Activated naive CD4-positive, alpha-beta T cell treated with anti-CD3 and anti-CD28 coated beads, Interleukin-2, amount 50 U/mL, for 24 hours (primary cell): ENCODE measurements around the gene SYDE2.
"Not testable (repeated sequence)": the region's sequence is repeated elsewhere in the genome, so short reads cannot be mapped to it uniquely, and the experiment has no call there.

ENCODE experiments used
- H3K27ac Mint-ChIP-seq: one replicate; pipeline ENCODE4 v1.8.0; 2021; ENCODE audit warnings: mild to moderate bottlenecking, mixed read lengths
- H3K27me3 Mint-ChIP-seq: one replicate; pipeline ENCODE4 v1.8.0; 2021; ENCODE audit warnings: mixed read lengths
- H3K36me3 Mint-ChIP-seq: one replicate; pipeline ENCODE4 v1.8.0; 2021; ENCODE audit warnings: mixed read lengths
- H3K4me1 Mint-ChIP-seq: one replicate; pipeline ENCODE4 v1.8.0; 2021; ENCODE audit warnings: mixed read lengths
- H3K4me3 Mint-ChIP-seq: one replicate; pipeline ENCODE4 v1.8.0; 2021; ENCODE audit warnings: mild to moderate bottlenecking, mixed read lengths
- H3K9me3 Mint-ChIP-seq: one replicate; pipeline ENCODE4 v1.8.0; 2021; ENCODE audit warnings: mixed read lengths

SYDE2 gene

DNA sequence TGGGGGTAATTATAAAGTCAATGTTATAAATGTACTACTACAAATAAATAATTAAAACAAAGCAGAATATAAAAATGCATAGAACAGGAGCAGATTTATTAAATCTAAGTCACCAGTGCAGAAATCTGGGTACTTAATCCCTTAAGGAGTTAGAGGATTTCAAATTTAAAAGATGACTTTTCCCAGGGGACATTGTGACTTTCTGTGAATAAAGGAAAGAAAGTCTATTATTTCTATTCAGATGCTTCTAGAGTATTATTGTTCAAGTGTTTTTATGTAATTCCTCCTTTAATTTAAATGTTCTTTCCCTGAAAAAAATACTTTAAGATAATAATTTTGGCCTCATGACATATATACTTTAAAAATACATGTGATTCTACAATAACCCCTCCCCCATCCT lies 43.4 kb downstream of the SYDE2 start:
- no peak overlapping the region for H3K27ac Mint-ChIP-seq
- no peaks in the 10 kb centered on the region for H3K9me3 Mint-ChIP-seq
- H3K36me3 Mint-ChIP-seq, result peaks cover 2% of the 10 kb centered on the region
- no peaks in the 10 kb centered on the region for H3K27me3 Mint-ChIP-seq
- H3K4me1 Mint-ChIP-seq, result no peaks in the 10 kb centered on the region
- H3K4me3 Mint-ChIP-seq, result no peak overlapping the region

GRCh38 chr1:85153149-85153891 lies 47.5 kb downstream of the SYDE2 start:
- peaks cover 2% of the 10 kb centered on the region for H3K36me3 Mint-ChIP-seq
- H3K4me3 Mint-ChIP-seq, result no peak overlapping the region
- H3K27me3 Mint-ChIP-seq, result no peaks in the 10 kb centered on the region
- H3K27ac Mint-ChIP-seq, result no peak overlapping the region
- H3K4me1 Mint-ChIP-seq, result peaks cover 1% of the 10 kb centered on the region
- no peaks in the 10 kb centered on the region for H3K9me3 Mint-ChIP-seq

DNA sequence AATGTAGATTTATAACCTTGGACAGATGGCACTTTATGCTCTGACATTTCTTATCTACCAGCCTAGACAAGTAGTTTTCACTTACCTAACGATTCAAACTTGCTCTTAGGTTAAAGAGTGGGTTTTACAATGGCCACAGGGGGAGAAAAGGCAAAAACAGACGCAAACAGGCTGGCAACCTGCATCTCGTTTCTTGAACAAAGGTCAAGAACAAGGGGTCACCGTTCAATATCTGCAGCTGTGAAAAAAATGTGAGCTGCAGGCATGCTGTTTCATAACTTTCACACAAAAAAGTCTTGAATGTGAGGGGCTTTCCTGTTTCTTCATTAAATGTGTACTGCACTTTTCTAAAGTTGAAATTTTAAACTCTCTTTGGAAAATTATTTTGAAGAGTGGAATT lies 49.4 kb downstream of the SYDE2 start:
- no peaks in the 10 kb centered on the region for H3K9me3 Mint-ChIP-seq
- H3K27ac Mint-ChIP-seq, result no peak overlapping the region
- H3K36me3 Mint-ChIP-seq, result peaks cover 2% of the 10 kb centered on the region
- H3K4me3 Mint-ChIP-seq, result no peak overlapping the region
- no peaks in the 10 kb centered on the region for H3K27me3 Mint-ChIP-seq
- H3K4me1 Mint-ChIP-seq, result peaks cover 5% of the 10 kb centered on the region

- H3K27me3 Mint-ChIP-seq, result no peaks in the 10 kb centered on the region
- H3K9me3 Mint-ChIP-seq, result no peaks in the 10 kb centered on the region
- H3K27ac Mint-ChIP-seq, result no peak overlapping the region
- no peaks in the 10 kb centered on the region for H3K36me3 Mint-ChIP-seq
- H3K4me3 Mint-ChIP-seq, result no peak overlapping the region
- peaks cover 5% of the 10 kb centered on the region for H3K4me1 Mint-ChIP-seq
These were observed 51.0 kb downstream of the SYDE2 start for GRCh38 chr1:85149805-85150204.

GRCh38 chr1:85148524-85149250 lies 52.1 kb downstream of the SYDE2 start:
- H3K27ac Mint-ChIP-seq, result no peak overlapping the region
- H3K4me3 Mint-ChIP-seq, result no peak overlapping the region
- H3K9me3 Mint-ChIP-seq, result no peaks in the 10 kb centered on the region

GRCh38 chr1:85146972-85147359 lies 53.9 kb downstream of the SYDE2 start:
- H3K27ac Mint-ChIP-seq, result no peak overlapping the region
- H3K9me3 Mint-ChIP-seq, result no peaks in the 10 kb centered on the region
- H3K4me3 Mint-ChIP-seq, result no peak overlapping the region
- H3K4me1 Mint-ChIP-seq, result peaks cover 5% of the 10 kb centered on the region
- no peaks in the 10 kb centered on the region for H3K36me3 Mint-ChIP-seq
- no peaks in the 10 kb centered on the region for H3K27me3 Mint-ChIP-seq

More at GRCh38 chr1:85148524-85149250, 52.1 kb downstream of the SYDE2 start:
- H3K4me1 Mint-ChIP-seq, result peaks cover 5% of the 10 kb centered on the region
- H3K36me3 Mint-ChIP-seq, result no peaks in the 10 kb centered on the region
- H3K27me3 Mint-ChIP-seq, result no peaks in the 10 kb centered on the region

DNA sequence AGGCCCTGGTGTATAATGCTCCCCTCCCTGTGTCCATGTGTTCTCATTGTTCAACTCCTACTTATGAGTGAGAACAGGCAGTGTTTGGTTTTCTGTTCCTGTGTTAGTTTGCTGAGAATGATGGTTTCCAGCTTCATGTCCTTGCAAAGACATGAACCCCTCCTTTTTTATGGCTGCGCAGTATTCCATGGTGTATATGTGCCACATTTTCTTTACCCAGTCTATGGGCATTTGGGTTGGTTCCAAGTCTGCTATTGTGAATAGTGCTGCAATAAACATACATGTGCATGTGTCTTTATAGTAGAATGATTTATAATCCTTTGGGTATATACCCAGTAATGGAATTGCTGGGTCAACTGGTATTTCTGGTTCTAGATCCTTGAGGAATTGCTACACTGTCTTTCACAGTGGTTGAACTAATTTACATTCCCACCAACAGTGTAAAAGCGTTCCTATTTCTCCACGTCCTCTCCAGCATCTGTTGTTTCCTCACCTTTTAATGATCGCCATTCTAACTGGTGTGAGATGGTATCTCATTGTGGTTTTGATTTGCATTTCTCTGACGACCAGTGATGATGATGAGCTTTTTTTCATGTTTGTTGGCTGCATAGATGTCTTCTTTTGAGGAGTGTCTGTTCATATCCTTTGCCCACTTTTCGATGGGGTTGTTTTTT lies 54.4 kb downstream of the SYDE2 start:
- H3K27ac Mint-ChIP-seq, H3K9me3 Mint-ChIP-seq, H3K4me1 Mint-ChIP-seq, H3K27me3 Mint-ChIP-seq, H3K4me3 Mint-ChIP-seq, H3K36me3 Mint-ChIP-seq: not testable (repeated sequence)

DNA sequence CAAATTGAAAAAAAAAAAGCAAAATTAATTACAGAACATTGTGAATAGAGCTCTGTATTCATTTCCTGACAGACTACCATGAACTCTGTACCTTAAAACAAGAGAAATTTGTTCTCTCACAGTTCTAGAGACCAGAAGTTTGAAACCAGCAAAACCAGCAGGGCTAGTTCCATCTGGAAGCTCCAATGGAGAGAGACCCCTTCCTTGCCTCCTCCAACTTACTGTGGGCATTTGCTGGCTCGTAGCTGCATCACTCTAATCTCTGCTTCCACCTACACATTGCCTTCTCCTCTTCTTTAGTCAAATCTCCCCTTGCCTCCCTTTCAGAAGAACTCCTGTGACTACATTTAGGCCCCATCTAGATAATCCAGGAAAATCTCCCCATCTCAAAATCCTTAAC lies 56.5 kb downstream of the SYDE2 start:
- Mint-ChIP-seq H3K27me3 (no peaks in the 10 kb centered on the region), H3K27ac (no peak overlapping the region), H3K4me1 (peaks cover 5% of the 10 kb centered on the region), H3K9me3 (no peaks in the 10 kb centered on the region), H3K36me3 (no peaks in the 10 kb centered on the region), H3K4me3 (no peak overlapping the region)

DNA sequence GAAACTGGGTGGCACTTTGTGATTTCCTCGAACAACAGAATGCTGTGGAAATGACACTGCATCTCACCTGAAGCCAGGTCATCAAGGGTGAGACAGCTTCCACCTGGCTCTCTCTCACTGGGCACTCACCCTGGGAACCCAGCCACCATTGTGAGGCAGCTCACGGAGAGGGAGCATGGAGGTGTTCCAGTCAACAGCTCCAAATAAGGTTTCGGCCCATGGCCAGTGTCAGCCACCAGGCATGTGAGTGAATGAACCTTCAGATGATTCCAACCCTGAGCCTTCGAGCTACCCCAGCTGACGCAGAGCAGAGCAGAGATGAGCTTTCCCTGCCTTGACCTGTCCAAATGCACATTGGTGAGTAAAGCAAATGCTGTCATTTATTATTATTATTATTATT lies 58.1 kb downstream of the SYDE2 start:
- Mint-ChIP-seq H3K27ac (no peak overlapping the region), H3K27me3 (no peaks in the 10 kb centered on the region), H3K4me3 (no peak overlapping the region)

DNA sequence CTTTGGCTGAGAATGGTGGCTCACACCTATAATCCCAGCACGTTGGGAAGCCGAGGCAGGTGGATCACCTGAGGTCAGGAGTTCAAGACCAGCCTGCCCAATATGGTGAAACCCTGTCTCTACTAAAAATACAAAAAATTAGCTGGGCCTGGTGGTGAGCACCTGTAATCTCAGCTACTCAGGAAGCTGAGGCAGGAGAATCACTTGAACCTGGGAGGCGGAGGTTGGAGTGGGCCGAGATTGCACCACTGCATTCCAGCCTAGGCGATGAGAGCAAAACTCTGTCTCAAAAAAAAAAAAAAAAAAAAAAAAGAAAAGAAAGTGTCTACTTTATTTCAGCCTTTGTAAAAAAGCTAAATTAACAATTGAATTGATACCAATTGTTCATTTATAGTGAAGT lies 62.4 kb downstream of the SYDE2 start:
- not testable (repeated sequence) for H3K4me3 Mint-ChIP-seq, H3K9me3 Mint-ChIP-seq

More for the DNA sequence above, 58.1 kb downstream of the SYDE2 start:
- Mint-ChIP-seq H3K9me3 (no peaks in the 10 kb centered on the region), H3K4me1 (no peaks in the 10 kb centered on the region), H3K36me3 (no peaks in the 10 kb centered on the region)

GRCh38 chr1:85137660-85138059 lies 63.2 kb downstream of the SYDE2 start:
- H3K4me3 Mint-ChIP-seq, result no peak overlapping the region
- no peaks in the 10 kb centered on the region for H3K4me1 Mint-ChIP-seq
- no peaks in the 10 kb centered on the region for H3K9me3 Mint-ChIP-seq
- no peaks in the 10 kb centered on the region for H3K27me3 Mint-ChIP-seq
- H3K27ac Mint-ChIP-seq, result no peak overlapping the region
- H3K36me3 Mint-ChIP-seq, result no peaks in the 10 kb centered on the region

More for the DNA sequence above, 62.4 kb downstream of the SYDE2 start:
- not testable (repeated sequence) for H3K36me3 Mint-ChIP-seq, H3K4me1 Mint-ChIP-seq, H3K27me3 Mint-ChIP-seq, H3K27ac Mint-ChIP-seq

GRCh38 chr1:85135392-85135798 lies 65.4 kb downstream of the SYDE2 start:
- Mint-ChIP-seq H3K9me3 (no peaks in the 10 kb centered on the region), H3K4me3 (no peak overlapping the region), H3K36me3 (no peaks in the 10 kb centered on the region), H3K27me3 (no peaks in the 10 kb centered on the region), H3K27ac (no peak overlapping the region), H3K4me1 (no peaks in the 10 kb centered on the region)

GRCh38 chr1:85134583-85135391 lies 66.0 kb downstream of the SYDE2 start:
- Mint-ChIP-seq H3K4me3 (no peak overlapping the region), H3K9me3 (no peaks in the 10 kb centered on the region), H3K27me3 (no peaks in the 10 kb centered on the region), H3K4me1 (no peaks in the 10 kb centered on the region), H3K36me3 (no peaks in the 10 kb centered on the region), H3K27ac (no peak overlapping the region)

- Mint-ChIP-seq H3K27me3 (no peaks in the 10 kb centered on the region), H3K4me3 (no peak overlapping the region), H3K4me1 (no peaks in the 10 kb centered on the region), H3K27ac (no peak overlapping the region), H3K9me3 (no peaks in the 10 kb centered on the region), H3K36me3 (no peaks in the 10 kb centered on the region)
These were observed 67.2 kb downstream of the SYDE2 start for GRCh38 chr1:85133565-85134159.

DNA sequence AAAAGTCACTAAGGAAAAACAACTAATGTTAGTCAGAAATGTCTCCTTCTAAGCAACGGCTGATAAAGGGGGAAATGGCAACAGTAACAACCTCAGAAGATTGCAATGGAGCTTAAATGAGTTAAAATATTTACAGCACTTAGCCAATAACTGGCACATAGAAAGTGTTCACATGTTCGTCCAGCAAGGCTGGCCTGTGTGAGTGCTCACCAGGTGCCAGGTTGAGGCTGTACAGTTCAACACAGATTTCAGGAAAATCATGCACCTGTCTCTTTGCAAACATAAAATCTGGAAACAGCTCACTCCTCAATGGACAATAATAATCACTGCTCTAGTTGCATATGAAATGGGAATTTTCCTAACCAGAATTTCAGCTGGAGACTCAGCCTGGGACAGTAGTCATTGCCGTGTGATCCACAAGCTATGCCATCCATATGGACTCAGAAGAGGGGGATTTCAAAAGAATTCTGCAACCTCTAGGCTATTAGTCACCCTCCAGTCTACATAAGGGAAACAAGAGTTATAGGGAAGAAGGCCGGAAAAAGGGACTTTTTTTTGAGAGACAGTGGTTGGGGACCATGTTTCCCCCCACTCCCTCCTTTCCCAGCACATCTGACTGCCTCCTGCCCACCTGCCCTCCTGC lies 68.6 kb downstream of the SYDE2 start:
- Mint-ChIP-seq H3K27me3 (no peaks in the 10 kb centered on the region), H3K9me3 (no peaks in the 10 kb centered on the region)

More for the DNA sequence above, 68.6 kb downstream of the SYDE2 start:
- Mint-ChIP-seq H3K4me1 (no peaks in the 10 kb centered on the region), H3K27ac (no peak overlapping the region), H3K36me3 (no peaks in the 10 kb centered on the region), H3K4me3 (no peak overlapping the region)
